Measurements from ENCODE around the gene GPATCH2. TPM values are rescaled to one million over a fixed set of nuclear protein-coding genes. Genes with fewer than 3 reads are reported as not detected.

GPATCH2 gene
- total RNA-seq, 4 donors from 2014 or later = 14.1 to 15.5 (median 15.3) TPM

DNA sequence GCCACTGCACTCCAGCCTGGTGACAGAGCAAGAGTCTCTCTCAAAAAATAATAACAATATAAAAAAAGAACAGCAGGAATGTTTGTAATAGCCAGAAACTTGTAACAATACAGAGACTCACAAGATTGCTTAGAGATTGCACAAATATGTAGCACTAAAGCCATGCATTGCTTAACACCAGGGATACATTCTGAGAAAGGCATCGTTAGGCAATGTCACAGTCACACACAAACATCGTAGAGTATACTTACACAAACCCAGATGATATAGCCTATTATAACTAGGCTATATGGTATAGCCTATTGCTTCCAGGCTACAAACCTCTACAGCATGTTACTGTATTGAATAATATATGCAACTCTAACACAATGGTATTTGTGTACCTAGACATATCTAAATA lies 45.3 kb downstream of the GPATCH2 start:
- TF ChIP-seq, protein P1, sequence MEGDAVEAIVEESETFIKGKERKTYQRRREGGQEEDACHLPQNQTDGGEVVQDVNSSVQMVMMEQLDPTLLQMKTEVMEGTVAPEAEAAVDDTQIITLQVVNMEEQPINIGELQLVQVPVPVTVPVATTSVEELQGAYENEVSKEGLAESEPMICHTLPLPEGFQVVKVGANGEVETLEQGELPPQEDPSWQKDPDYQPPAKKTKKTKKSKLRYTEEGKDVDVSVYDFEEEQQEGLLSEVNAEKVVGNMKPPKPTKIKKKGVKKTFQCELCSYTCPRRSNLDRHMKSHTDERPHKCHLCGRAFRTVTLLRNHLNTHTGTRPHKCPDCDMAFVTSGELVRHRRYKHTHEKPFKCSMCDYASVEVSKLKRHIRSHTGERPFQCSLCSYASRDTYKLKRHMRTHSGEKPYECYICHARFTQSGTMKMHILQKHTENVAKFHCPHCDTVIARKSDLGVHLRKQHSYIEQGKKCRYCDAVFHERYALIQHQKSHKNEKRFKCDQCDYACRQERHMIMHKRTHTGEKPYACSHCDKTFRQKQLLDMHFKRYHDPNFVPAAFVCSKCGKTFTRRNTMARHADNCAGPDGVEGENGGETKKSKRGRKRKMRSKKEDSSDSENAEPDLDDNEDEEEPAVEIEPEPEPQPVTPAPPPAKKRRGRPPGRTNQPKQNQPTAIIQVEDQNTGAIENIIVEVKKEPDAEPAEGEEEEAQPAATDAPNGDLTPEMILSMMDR (IDR thresholded peaks at IDR 0.05; ENCODE audit: low read depth) = no peak

DNA sequence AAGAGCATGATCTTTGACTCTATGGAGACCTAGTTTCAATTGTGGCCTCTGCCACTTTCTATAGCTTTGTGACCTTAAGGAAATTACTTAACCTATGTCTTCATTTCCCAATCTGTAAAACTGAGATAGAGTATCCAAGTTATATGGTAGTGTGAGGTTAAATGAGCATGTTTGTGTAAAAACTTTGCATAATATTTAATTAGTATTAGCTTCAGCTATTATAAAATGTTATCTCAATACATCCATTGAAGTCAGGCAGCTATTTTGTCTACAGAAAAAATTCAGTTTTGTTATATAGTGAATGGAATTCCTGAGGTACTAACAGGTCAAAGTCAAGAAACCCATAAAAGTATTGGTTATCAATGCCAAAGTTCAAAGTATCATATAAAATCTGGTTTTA lies 53.6 kb downstream of the GPATCH2 start:
- TF ChIP-seq, protein P1 (IDR thresholded peaks at IDR 0.05; ENCODE audit: low read depth) = no peak

DNA sequence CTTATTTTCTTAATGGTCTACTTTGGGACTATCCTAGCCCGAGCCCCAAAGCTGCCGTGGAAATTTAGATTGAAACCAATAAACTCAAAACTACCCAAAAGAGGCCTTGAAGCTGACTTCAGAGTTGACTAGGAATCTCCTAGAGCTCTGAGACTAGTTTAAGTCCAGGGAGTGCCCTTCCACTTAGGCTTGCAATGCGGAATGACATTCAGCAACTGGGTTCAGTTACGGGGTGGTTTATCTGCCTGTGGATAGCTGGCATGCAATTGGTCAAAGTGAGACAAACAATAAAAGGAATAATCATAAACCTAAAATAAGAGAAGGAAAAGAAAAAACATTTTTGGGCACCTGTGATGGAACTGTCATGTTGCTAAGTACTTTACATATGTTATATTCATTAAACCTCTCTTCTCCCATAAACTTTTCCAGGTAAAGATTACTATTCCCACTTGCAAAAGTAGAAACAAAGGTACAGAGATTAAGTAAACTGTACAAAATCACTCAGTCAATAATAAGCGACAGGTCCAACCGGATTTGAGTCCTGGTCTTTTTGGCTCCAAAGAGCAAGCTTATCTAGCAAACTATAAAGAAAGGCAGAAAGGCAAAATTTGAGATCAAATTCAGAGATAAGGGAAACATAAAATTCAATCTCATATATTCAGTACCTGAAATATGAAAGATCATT lies 56.5 kb downstream of the GPATCH2 start:
- TF ChIP-seq, protein P1 (IDR thresholded peaks at IDR 0.05; ENCODE audit: low read depth) = no peak

DNA sequence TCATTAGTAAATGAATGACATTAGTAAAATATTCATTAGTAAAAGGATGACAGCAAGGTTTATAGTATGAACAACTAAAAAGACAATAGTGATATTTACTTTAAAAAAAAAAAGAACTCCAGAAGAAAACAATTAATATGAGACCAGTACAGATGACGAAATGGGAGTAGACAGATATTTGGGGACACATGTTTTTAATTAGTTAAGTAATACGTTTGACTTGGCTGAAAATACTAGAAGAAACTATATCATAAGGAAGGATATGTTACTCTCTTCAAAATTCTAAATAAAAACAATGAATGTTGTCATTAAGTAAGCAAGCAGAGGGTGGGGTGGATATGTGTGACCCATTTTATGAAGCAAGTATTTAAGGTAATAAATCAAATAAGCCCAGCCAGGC lies 61.9 kb downstream of the GPATCH2 start:
- TF ChIP-seq, protein P1 (IDR thresholded peaks at IDR 0.05; ENCODE audit: low read depth) = no peak

DNA sequence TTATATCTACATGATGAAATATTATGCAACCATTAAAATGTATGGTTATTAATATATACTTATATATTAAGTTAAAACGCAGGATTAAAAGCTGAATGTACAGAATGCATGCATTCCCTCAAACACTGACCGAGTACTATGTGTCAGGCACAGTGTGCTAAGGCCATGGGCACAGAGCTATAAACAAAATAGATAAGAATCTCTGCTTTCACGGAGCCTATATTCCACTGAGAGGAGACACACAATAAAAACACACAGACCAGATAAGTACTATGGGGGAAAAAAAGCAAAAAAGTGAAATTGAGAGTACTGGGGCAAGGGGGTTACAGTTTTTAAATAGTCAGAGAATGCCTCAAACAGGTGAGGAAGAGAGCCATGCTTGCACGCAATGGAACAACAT lies 62.7 kb downstream of the GPATCH2 start:
- TF ChIP-seq, protein P1 (IDR thresholded peaks at IDR 0.05; ENCODE audit: low read depth) = no peak

DNA sequence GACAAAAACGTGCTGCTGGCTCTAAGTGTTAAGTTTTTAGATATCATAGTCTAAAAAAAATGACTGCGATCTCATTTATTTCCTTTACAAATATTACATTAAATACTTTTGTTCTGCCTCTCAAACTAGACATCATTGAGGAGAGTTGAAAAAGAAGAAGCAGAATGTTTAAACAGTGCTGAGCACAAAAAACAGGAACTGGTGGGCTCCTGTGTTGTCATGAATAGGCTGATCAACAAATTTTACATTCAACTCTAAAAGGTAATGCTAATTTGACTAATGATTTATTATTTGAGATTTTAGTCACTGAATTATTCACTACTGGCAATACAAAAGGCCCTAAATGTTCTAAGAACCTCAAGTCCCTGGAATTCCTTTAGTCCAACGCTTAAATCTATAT lies 66.1 kb downstream of the GPATCH2 start:
- TF ChIP-seq, protein P1 (IDR thresholded peaks at IDR 0.05; ENCODE audit: low read depth) = no peak

DNA sequence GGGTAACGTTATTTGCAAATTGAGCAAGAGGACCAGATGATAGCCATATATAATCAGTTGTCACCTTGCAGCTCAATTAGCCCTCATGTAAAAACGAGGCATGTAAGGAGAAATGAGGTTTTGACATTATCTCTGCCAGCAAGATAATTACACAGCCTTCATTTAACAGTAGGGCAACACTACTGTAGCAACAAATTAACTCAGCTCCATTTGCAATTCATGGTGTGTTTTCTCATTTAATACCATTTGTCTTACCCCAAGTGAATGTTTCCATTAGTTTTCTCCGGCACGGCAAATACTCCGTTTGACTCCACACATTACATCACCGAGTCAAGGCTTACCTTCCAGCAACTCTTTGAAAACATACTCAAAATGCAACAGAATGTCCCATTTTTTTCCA lies 66.7 kb downstream of the GPATCH2 start:
- TF ChIP-seq, protein P1 (IDR thresholded peaks at IDR 0.05; ENCODE audit: low read depth) = no peak

Measured in subcutaneous adipose tissue (tissue), 4 donors.